ENCODE measurements around the gene LIMCH1.

DNA sequence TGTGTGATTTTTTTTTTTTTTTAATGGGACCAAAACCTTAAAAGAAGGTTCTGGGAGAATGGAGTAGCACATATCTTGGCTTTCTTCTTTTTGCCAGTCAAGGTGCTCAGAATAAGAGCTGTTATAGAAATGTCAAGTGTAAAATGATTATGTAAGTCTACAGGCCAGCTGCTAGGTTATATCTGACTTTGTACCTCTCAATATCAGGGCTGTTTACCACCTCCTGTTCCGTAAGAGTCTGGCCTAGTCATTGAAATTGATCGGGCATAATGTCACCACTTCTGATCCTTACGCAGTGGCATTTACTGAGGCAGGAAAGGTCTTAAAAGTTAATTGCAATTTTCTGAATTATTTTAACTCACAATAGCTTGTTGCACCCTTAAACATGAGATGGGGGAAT, 41.1 kb downstream of the LIMCH1 start:
- TF ChIP-seq GATA3 (IDR thresholded peaks at IDR 0.05; ENCODE audit: low read depth, low read length) (no peak), GATA2 (IDR thresholded peaks at IDR 0.05; ENCODE audit: low read depth, low read length) (no peak)

All from SH-SY5Y (cell line).